Measurements from ENCODE around the gene PFDN4.

Gene PFDN4

GRCh38 chr20:54184071-54184470 lies 23.8 kb upstream of the PFDN4 start:
- no peak for DNase-seq (ENCODE audit: low read depth)
- TF ChIP-seq MAX (IDR thresholded peaks at IDR 0.05; ENCODE audit: low read depth, low read length) (no peak), POLR2A (IDR thresholded peaks at IDR 0.05; ENCODE audit: extremely low read depth, insufficient read length) (no peak), MYC (IDR thresholded peaks at IDR 0.05; ENCODE audit: low read depth, low read length) (no peak), CTCF (IDR thresholded peaks at IDR 0.05; ENCODE audit: low read depth, low read length) (no peak)
- H3K4me3 ChIP-seq (ENCODE audit: low read depth, low read length): no peak overlapping the region

GRCh38 chr20:54184904-54185626 lies 22.8 kb upstream of the PFDN4 start:
- H3K4me3 ChIP-seq (ENCODE audit: low read depth, low read length): no peak overlapping the region
- no peak for DNase-seq (ENCODE audit: low read depth)
- no peak for TF ChIP-seq CTCF (IDR thresholded peaks at IDR 0.05; ENCODE audit: low read depth, low read length)

GRCh38 chr20:54188132-54188849 lies 19.6 kb upstream of the PFDN4 start:
- DNase-seq (ENCODE audit: low read depth): no peak
- TF ChIP-seq MAX (IDR thresholded peaks at IDR 0.05; ENCODE audit: low read depth, low read length) (no peak), CTCF (IDR thresholded peaks at IDR 0.05; ENCODE audit: low read depth, low read length) (no peak)
- H3K4me3 ChIP-seq (ENCODE audit: low read depth, low read length): no peak overlapping the region

GRCh38 chr20:54189630-54190029 lies 18.3 kb upstream of the PFDN4 start:
- no peak overlapping the region for H3K4me3 ChIP-seq (ENCODE audit: low read depth, low read length)
- TF ChIP-seq MYC (IDR thresholded peaks at IDR 0.05; ENCODE audit: low read depth, low read length) (no peak), CTCF (IDR thresholded peaks at IDR 0.05; ENCODE audit: low read depth, low read length) (no peak), POLR2A (IDR thresholded peaks at IDR 0.05; ENCODE audit: extremely low read depth, insufficient read length) (no peak), MAX (IDR thresholded peaks at IDR 0.05; ENCODE audit: low read depth, low read length) (no peak)
- DNase-seq (ENCODE audit: low read depth): no peak

- no peak for DNase-seq (ENCODE audit: low read depth)
- no peak overlapping the region for H3K4me3 ChIP-seq (ENCODE audit: low read depth, low read length)
- TF ChIP-seq MYC (IDR thresholded peaks at IDR 0.05; ENCODE audit: low read depth, low read length) (no peak), POLR2A (IDR thresholded peaks at IDR 0.05; ENCODE audit: extremely low read depth, insufficient read length) (no peak), MAX (IDR thresholded peaks at IDR 0.05; ENCODE audit: low read depth, low read length) (no peak), CTCF (IDR thresholded peaks at IDR 0.05; ENCODE audit: low read depth, low read length) (no peak)
Measured at GRCh38 chr20:54190217-54190616, 17.7 kb upstream of the PFDN4 start.

Measured in NB4 (cell line).